HG03439 (cell line): ENCODE data around the gene KLF6.

ENCODE experiments used
- ATAC-seq: cut with Tn5 transposase; IDR thresholded peaks from one replicate; pipeline ENCODE4 v1.9.1; 2021; ENCODE audit warnings: mild to moderate bottlenecking, moderate library complexity; ENCODE audit not compliant: unreplicated experiment

The KLF6 gene

DNA sequence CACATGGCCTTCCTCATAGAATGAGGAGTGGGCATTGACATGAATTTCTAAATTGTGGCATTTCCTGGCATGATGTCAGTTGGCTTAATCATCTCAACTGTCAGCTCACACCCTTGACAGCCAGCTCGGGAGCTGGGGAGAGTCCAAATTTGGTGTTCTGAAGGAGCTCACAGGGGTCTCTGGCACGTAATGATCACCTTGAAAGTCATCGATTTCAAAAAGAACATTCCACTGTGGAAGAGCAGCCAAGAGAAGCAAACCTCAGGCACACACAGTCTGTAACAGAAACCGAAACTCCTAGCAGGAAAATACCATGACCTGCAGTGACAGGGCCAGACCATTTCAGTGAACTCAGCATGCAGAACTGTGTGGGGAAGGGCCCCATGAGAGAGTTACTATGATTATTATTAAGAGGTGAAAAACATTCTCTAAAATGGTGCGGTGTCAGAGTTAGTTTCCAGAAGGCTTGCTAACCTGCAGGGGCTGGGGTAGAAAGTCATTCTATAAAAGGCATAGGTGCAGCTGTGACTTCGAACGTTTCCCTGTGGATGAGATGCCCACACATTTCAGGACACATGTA is 26.4 kb upstream of the KLF6 start:
- ATAC-seq = peak; percentile 75

- ATAC-seq = no peak
Observed at GRCh38 chr10:3808689-3809199, 23.7 kb upstream of the KLF6 start.

DNA sequence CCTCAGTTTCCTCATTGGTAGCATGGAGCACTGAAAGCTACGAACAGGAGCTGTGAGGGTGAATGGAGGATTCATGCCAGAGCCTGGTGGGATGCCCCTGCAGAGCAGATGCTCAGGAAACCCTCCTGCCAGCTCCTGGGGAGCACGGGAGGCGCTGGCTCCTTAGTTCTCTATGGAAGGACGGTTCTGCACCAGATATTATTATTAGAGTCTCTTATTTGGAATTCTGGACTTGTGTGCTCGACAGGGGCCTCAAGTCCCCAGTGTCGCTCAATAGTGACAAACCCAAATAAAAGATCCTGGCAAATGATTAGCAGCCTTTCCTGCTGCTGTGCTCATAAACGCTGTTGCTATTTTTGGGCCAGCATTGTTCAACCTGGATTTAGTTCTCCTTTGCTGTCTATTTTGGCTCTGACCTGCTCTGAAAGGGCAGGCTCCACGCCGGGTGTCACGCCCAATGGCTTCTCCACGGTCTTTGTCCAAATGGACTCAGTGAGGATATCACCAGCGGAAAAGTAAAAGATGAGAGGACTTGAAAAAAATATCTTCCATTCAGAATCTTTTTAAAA is 23.0 kb upstream of the KLF6 start:
- ATAC-seq = no peak

- no peak for ATAC-seq
Observed at GRCh38 chr10:3807211-3807927, 22.4 kb upstream of the KLF6 start.

GRCh38 chr10:3806603-3807002 is 21.6 kb upstream of the KLF6 start:
- no peak for ATAC-seq

DNA sequence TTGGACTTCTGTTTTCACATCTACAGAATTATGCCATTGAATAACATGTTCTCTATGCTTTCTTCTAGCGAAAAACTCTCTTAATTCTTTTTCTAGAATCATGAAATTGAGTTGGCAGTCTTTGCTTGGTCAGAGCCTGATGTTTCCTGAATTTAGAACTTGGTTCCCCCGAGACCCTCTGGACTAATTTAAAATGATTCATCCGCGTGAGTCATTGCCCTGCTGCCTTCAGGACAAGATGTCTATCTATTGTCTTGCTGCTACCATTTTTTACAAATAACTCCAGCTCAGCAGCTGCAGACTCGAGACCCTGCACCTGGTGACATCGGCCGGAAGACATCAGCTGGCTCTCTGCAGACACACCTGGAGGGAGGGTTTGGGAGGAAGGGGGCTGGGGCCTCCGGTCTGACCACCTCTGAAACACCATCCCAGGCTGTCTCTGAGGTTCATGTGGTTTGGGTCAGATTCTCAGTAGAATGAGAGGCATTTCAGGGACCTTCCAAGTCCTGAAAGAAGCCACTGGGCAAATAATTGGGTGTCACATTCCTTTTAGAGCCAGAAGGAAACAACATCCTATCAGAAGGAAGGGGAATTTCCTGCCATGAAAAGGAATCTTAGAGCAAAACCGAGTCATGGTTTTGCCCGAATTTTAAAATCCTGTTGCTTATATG is 20.9 kb upstream of the KLF6 start:
- no peak for ATAC-seq

DNA sequence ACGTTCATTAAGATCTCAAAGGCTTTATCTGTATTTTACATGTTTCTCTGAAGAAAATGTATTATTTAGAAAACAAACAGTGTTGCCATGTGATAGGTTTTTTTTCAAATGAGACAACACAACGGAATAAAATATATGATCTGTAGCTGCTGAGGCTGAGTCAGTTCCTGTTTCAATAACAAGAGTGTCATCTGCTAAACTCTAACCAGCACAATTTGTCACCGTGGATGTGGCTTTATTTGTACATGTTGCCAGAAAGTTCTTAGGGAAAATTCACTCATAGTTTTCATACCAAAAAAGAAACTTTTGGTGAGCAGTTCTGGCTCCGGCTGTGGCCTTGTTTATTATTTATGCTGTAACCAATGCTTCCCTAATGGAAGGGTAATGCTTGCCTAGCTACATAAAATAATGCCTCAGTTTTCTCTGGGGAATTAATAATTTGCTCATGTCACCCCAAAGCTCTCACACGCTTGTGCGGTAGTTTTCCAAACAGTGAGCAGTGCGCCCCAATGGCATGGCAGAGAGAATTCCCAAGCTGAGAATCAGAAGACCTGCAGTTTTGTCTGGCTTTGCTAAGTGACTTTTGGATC is 20.3 kb upstream of the KLF6 start:
- ATAC-seq = peak; percentile 42

- no peak for ATAC-seq
Observed at GRCh38 chr10:3803927-3804741, 19.1 kb upstream of the KLF6 start.

- no peak for ATAC-seq
Observed at GRCh38 chr10:3803295-3803926, 18.4 kb upstream of the KLF6 start.

- ATAC-seq = no peak
Observed at GRCh38 chr10:3802526-3803265, 17.7 kb upstream of the KLF6 start.

DNA sequence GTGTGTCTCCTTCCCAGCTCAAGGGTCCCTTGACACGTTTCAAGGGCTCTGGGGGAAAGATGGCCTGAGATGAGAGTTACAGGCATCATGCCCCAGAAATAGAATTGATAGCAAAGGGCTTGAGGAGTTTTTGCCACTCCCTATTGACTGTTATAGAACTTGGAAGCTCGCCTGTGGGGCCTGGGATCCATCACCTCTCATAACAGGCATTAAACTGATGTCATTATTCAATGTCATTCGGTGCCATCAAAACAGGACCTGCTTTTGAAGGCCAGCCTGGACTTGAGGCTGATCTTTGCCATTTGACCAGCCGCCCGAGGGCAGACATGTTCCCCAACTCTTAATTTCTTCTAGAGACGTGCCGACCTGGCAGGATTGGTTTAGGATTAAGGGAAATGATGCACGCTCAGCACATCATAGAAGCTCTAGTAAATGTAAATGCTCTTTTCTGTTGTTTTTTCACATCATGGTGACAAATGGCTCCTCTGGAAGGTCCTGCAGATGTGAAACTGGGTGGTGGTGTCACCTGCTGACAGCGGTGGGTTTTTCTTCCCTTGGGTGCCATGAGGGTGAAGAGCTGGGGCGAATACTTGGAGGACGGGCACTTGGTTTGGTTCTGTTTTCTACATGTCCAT is 16.7 kb upstream of the KLF6 start:
- no peak for ATAC-seq

DNA sequence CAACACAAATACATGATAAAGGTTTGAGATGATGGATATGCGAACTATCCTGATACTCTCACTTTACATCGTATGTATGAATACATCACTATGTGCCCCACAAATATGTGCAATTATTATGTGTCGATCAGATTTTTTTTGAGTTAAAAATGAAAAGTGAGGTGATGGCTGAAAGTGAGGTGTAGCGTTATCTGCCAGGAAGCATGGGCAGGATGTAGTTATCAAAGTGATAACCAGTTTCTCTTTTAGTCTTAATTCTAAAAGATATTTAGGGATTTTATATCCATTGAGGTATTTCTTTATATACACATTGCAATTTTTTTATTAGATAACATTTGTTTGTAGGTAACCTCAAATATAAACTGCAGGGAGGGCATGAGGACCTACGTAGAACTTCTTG is 15.6 kb upstream of the KLF6 start:
- ATAC-seq = no peak

- ATAC-seq = no peak
Observed at GRCh38 chr10:3797750-3798149, 12.7 kb upstream of the KLF6 start.

DNA sequence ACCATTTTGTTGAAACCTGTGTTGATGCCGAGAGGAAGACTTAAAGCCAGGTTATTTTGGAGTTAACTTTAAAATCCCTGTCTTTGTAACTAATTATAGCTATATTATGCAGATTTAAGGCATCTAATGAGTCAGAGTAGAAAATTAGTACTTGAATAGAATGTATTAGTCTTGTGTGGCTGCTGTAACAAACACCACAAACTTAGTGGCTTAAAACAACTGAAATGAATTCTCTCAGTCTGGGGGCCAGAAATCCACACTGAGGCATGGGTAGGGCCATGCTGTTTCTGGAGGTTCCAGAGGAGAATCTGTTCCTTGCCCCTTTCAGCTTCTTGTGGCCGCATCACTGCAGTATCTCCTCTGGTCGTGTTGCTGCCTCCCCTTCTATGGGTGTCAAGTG is 8.5 kb upstream of the KLF6 start:
- ATAC-seq = no peak

DNA sequence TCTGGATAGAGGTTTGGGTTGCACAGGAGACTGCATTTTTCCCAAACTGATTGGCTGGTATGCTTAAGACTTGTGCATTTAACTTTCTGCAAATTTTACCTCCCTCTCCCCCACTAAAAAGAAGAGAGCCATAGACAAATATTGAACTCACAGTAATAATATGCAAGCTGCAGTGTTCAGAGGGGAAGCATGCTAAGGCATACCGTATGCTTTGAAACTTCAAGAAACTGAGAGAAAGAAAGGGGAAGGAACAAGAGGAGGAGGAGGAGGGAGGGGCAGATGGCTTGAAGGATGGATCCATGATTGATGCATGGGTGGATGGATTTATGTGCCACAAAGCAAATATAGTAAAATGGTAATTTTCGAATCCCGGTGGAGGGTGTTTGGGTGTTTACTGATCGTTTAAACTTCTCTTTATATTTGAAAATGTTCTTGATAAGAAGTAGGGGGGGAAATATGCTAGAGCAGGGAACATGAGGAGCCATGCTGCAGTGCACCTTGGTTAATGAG is 7.8 kb upstream of the KLF6 start:
- ATAC-seq = no peak

GRCh38 chr10:3791974-3792633 is 7.1 kb upstream of the KLF6 start:
- no peak for ATAC-seq

- ATAC-seq = no peak
Observed at GRCh38 chr10:3790858-3791257, 5.8 kb upstream of the KLF6 start.

- no peak for ATAC-seq
Observed at GRCh38 chr10:3790272-3790671, 5.3 kb upstream of the KLF6 start.
